GM23248 (cell line): ENCODE data around the gene CRACDL. TPM values are rescaled to one million over a fixed set of nuclear protein-coding genes. Genes with fewer than 3 reads are reported as not detected.

Experiments
- DNase-seq: peaks from one replicate; pipeline ENCODE4 v3.0.0-alpha.2; 2015
- H2AFZ ChIP-seq: fragments of 200-600 bp; sonication (generic); 2 replicates; pipeline ENCODE4 v1.6.1; 2016; ENCODE audit warnings: antibody characterized with exemption
- H3F3A ChIP-seq: fragments of 200-600 bp; sonication (generic); 2 replicates; pipeline ENCODE4 v1.6.1; 2016; ENCODE audit warnings: mild to moderate bottlenecking, antibody characterized with exemption, mixed run types; ENCODE audit not compliant: insufficient read depth
- H3K27ac ChIP-seq: fragments of 200-600 bp; sonication (generic); 2 replicates; pipeline ENCODE4 v1.5.1; 2016; ENCODE audit warnings: mild to moderate bottlenecking
- H3K27me3 ChIP-seq: fragments of 200-600 bp; sonication (generic); replicated peaks from 2 replicates; pipeline ENCODE4 v1.6.1; 2016; ENCODE audit warnings: mild to moderate bottlenecking; ENCODE audit not compliant: insufficient read depth
- H3K36me3 ChIP-seq: fragments of 200-600 bp; sonication (generic); 2 replicates; pipeline ENCODE4 v1.6.1; 2016; ENCODE audit warnings: low read depth, mild to moderate bottlenecking
- H3K4me1 ChIP-seq: fragments of 200-600 bp; sonication (generic); 2 replicates; pipeline ENCODE4 v1.6.1; 2016; ENCODE audit warnings: mild to moderate bottlenecking; ENCODE audit not compliant: insufficient read depth
- H3K4me2 ChIP-seq: fragments of 200-600 bp; sonication (generic); one replicate; pipeline ENCODE4 v1.6.1; 2016; ENCODE audit warnings: mild to moderate bottlenecking; ENCODE audit not compliant: unreplicated experiment
- H3K4me3 ChIP-seq: fragments of 200-600 bp; sonication (generic); 2 replicates; pipeline ENCODE4 v1.5.1; 2016; ENCODE audit warnings: mild to moderate bottlenecking
- H3K79me2 ChIP-seq: fragments of 200-600 bp; sonication (generic); 2 replicates; pipeline ENCODE4 v1.6.1; 2016; ENCODE audit warnings: mild to moderate bottlenecking; ENCODE audit not compliant: insufficient read depth
- H3K9ac ChIP-seq: fragments of 200-600 bp; sonication (generic); 2 replicates; pipeline ENCODE4 v1.6.1; 2016; ENCODE audit warnings: mild to moderate bottlenecking
- H3K9me2 ChIP-seq: fragments of 200-600 bp; sonication (generic); 2 replicates; pipeline ENCODE4 v1.6.1; 2016; ENCODE audit warnings: mixed run types, mild to moderate bottlenecking, moderate library complexity; ENCODE audit not compliant: insufficient read depth
- H3K9me3 ChIP-seq: fragments of 200-600 bp; sonication (generic); one replicate; pipeline ENCODE4 v1.6.1; 2017; ENCODE audit warnings: low read depth
- H4K20me1 ChIP-seq: fragments of 200-600 bp; sonication (generic); 2 replicates; pipeline ENCODE4 v1.6.0; 2016; ENCODE audit not compliant: insufficient read depth
- EZH2 ChIP-seq: fragments of 200-600 bp; sonication (generic); IDR thresholded peaks from 2 replicates; pipeline ENCODE4 v1.6.1; 2018; ENCODE audit warnings: antibody characterized with exemption, mild to moderate bottlenecking; ENCODE audit not compliant: insufficient read depth, poor library complexity, severe bottlenecking
- EZH2phosphoT487 ChIP-seq: fragments of 200-600 bp; sonication (generic); IDR thresholded peaks from 2 replicates; pipeline ENCODE4 v1.6.1; 2018; ENCODE audit warnings: antibody characterized with exemption, moderate library complexity, mild to moderate bottlenecking, low read depth; ENCODE audit not compliant: insufficient read depth
- WGBS, 2 experiments: methylation state at CpG; one replicate each; pipeline ENCODE4 v1.1.6; 2015 to 2017; ENCODE audit warnings: low lambda C conversion rate in 2 of 2, low coverage in 1 of 2; ENCODE audit errors: missing lambda C conversion rate in 2 of 2; 5-methylcytosine and 5-hydroxymethylcytosine counted together
- in situ Hi-C: fragments of 300-500 bp; cut with MboI; formaldehyde crosslinking; loops from 2 replicates; pipeline ENCODE4 v1.15.0; 2020
- polyA plus RNA-seq: library from polyadenylated mRNA; unstranded; fragments of >200 nt; fragmentation: Nextera tagmentation; extraction: Ambion mirVana; gene quantifications from 2 replicates; pipeline ENCODE4 v1.2.1, GENCODE V29; 2016
- total RNA-seq: library from RNA; depleted of rRNA; stranded (reverse); fragments of >200 nt; shearing (Covaris generic); gene quantifications from 2 replicates; pipeline ENCODE4 v1.2.3, GENCODE V29; 2014

The CRACDL gene
- total and polyA plus RNA-seq, 2 experiments from 2014 or later = not detected

- H3K4me3 ChIP-seq = no peak overlapping the region
- 59 to 60% methylated on average over 8 of the region's 8 CpGs for WGBS, 2 experiments
- TF ChIP-seq EZH2 (no peak), EZH2phosphoT487 (no peak)
Measured at GRCh38 chr2:98802344-98802743, 133.7 kb downstream of the CRACDL start.

GRCh38 chr2:98801921-98802321 is 134.1 kb downstream of the CRACDL start:
- no peak overlapping the region for H2AFZ ChIP-seq
- H3K27ac ChIP-seq = no peak overlapping the region
- no peak overlapping the region for H3K4me2 ChIP-seq
- no peaks in the 10 kb centered on the region for H3F3A ChIP-seq
- TF ChIP-seq EZH2phosphoT487 (no peak), EZH2 (no peak)
- H3K79me2 ChIP-seq = no peaks in the 10 kb centered on the region
- H3K4me1 ChIP-seq = no peaks in the 10 kb centered on the region
- no peaks in the 10 kb centered on the region for H3K9me3 ChIP-seq
- DNase-seq = no peak
- H3K4me3 ChIP-seq = no peak overlapping the region
- no peaks in the 10 kb centered on the region; the same call in 1 of the 2 replicates for H3K27me3 ChIP-seq
- H4K20me1 ChIP-seq = no peaks in the 10 kb centered on the region
- in situ Hi-C loops = no loop called here
- H3K9me2 ChIP-seq = no peaks in the 10 kb centered on the region
- no peaks in the 10 kb centered on the region for H3K36me3 ChIP-seq
- no peak overlapping the region for H3K9ac ChIP-seq
- WGBS, 2 experiments = 64 to 72% methylated on average over 15 of the region's 15 CpGs

More at GRCh38 chr2:98802344-98802743, 133.7 kb downstream of the CRACDL start:
- in situ Hi-C loops = no loop called here
- Histone ChIP-seq H3K4me2 (no peak overlapping the region), H3K9ac (no peak overlapping the region), H3K4me1 (no peaks in the 10 kb centered on the region), H3K79me2 (no peaks in the 10 kb centered on the region), H3K27me3 (no peaks in the 10 kb centered on the region; the same call in 1 of the 2 replicates), H3K9me2 (no peaks in the 10 kb centered on the region), H3F3A (no peaks in the 10 kb centered on the region), H3K27ac (no peak overlapping the region), H4K20me1 (no peaks in the 10 kb centered on the region), H3K9me3 (no peaks in the 10 kb centered on the region), H2AFZ (no peak overlapping the region), H3K36me3 (no peaks in the 10 kb centered on the region)
- no peak for DNase-seq

- Histone ChIP-seq H3K36me3 (no peaks in the 10 kb centered on the region), H3K27ac (no peak overlapping the region), H3K79me2 (no peaks in the 10 kb centered on the region), H2AFZ (no peak overlapping the region), H3K4me3 (no peak overlapping the region), H3K9me3 (no peaks in the 10 kb centered on the region), H3K9ac (no peak overlapping the region), H3K4me1 (no peaks in the 10 kb centered on the region), H4K20me1 (no peaks in the 10 kb centered on the region), H3K9me2 (no peaks in the 10 kb centered on the region), H3K27me3 (no peaks in the 10 kb centered on the region; the same call in 1 of the 2 replicates), H3K4me2 (no peak overlapping the region), H3F3A (no peaks in the 10 kb centered on the region)
- in situ Hi-C loops = no loop called here
- 9 to 41% methylated on average over 1 of the region's 1 CpG for WGBS, 2 experiments
- no peak for TF ChIP-seq EZH2
- no peak for TF ChIP-seq EZH2phosphoT487
- no peak for DNase-seq
Measured at GRCh38 chr2:98801286-98801685, 134.7 kb downstream of the CRACDL start.

GRCh38 chr2:98800330-98801064 is 135.5 kb downstream of the CRACDL start:
- Histone ChIP-seq H3K27me3 (no peaks in the 10 kb centered on the region; the same call in 1 of the 2 replicates), H3K9me2 (no peaks in the 10 kb centered on the region), H4K20me1 (no peaks in the 10 kb centered on the region), H2AFZ (no peak overlapping the region), H3F3A (no peaks in the 10 kb centered on the region), H3K27ac (no peak overlapping the region), H3K4me2 (no peak overlapping the region), H3K9me3 (no peaks in the 10 kb centered on the region), H3K36me3 (no peaks in the 10 kb centered on the region), H3K9ac (no peak overlapping the region), H3K4me1 (no peaks in the 10 kb centered on the region), H3K79me2 (no peaks in the 10 kb centered on the region), H3K4me3 (no peak overlapping the region)
- TF ChIP-seq EZH2phosphoT487 = no peak
- TF ChIP-seq EZH2 = no peak
- 51 to 54% methylated on average over 8 of the region's 8 CpGs for WGBS, 2 experiments
- no peak for DNase-seq
- in situ Hi-C loops = no loop called here
